Kidney (tissue), 14 donors: ENCODE measurements around the gene MEF2D. TPM values are rescaled to one million over a fixed set of nuclear protein-coding genes. Genes with fewer than 3 reads are reported as not detected.

Source experiments
- DNase-seq, 5 donors: peaks; one replicate each; pipeline ENCODE4 v3.0.0-alpha.2; 2013 to 2020
- FAIRE-seq: peaks from 2 replicates; lab custom pipeline; 2012; peaks lifted over from hg19 to GRCh38; lab: Jason Lieb, UNC
- H3K27ac ChIP-seq, 2 donors: one replicate each; pipeline ENCODE4 v1.7.0; 2013; ENCODE audit warnings: low read depth in 2 of 2, low read length in 2 of 2, inconsistent platforms in 1 of 2
- H3K27me3 ChIP-seq: one replicate; pipeline ENCODE4 v1.7.1; 2013; ENCODE audit warnings: low read length, inconsistent platforms; ENCODE audit not compliant: control insufficient read depth, insufficient read depth
- H3K36me3 ChIP-seq, 3 donors: one replicate each; pipeline versions ENCODE4 v1.7.0 to v1.7.1; 2013; ENCODE audit warnings: low read length in 3 of 3, control low read depth in 1 of 3, inconsistent platforms in 1 of 3; ENCODE audit not compliant: insufficient read depth in 3 of 3, control insufficient read depth in 2 of 3
- H3K4me1 ChIP-seq, 3 donors: one replicate each; pipeline versions ENCODE4 v1.7.0 to v1.7.1; 2013; ENCODE audit warnings: low read length in 3 of 3, inconsistent platforms in 1 of 3, low read depth in 1 of 3; ENCODE audit not compliant: control insufficient read depth in 2 of 3, insufficient read depth in 2 of 3
- H3K4me3 ChIP-seq, 3 donors: one replicate each; pipeline versions ENCODE4 v1.7.0 to v1.8.1; 2013; ENCODE audit warnings: low read length in 3 of 3, control low read depth in 1 of 3, inconsistent platforms in 1 of 3
- H3K9ac ChIP-seq, 3 donors: one replicate each; pipeline versions ENCODE4 v1.7.0 to v1.7.1; 2013; ENCODE audit warnings: low read length in 3 of 3, control low read depth in 1 of 3, inconsistent platforms in 1 of 3
- H3K9me3 ChIP-seq, 3 donors: one replicate each; pipeline versions ENCODE4 v1.7.0 to v1.7.1; 2013; ENCODE audit warnings: low read length in 3 of 3, control low read depth in 1 of 3, inconsistent platforms in 1 of 3; ENCODE audit not compliant: control insufficient read depth in 2 of 3, insufficient read depth in 1 of 3
- intact Hi-C: fragments of 100-400 bp; cut with DNase I; formaldehyde crosslinking; loops from one replicate; pipeline ENCODE4 v1.11.1; 2022
- polyA plus RNA-seq: library from polyadenylated mRNA; stranded (reverse); fragments of 350-450 nt; fragmentation: Illumina TruSeq; extraction: RNeasy Lipid Tissue Mini Kit (QIAGEN cat#74804); gene quantifications from one replicate; pipeline ENCODE4 v1.2.3, GENCODE V29; 2014; ENCODE audit warnings: low read depth, low replicate concordance; ENCODE audit not compliant: insufficient read depth
- total RNA-seq: library from RNA; stranded (reverse); fragmentation: NEBNext Ultra II Directional; extraction: Animal tissue kit (Norgen Biotek cat#: 25700); gene quantifications from one replicate; pipeline ENCODE4 v1.2.1, GENCODE V29; 2021
- TF ChIP-seq, protein P1 (sequence below): IDR thresholded peaks from 3 replicates; pipeline ENCODE4 v1.5.1; 2012; ENCODE audit warnings: mild to moderate bottlenecking, moderate library complexity, borderline replicate concordance; ENCODE audit not compliant: insufficient read depth; ENCODE audit errors: extremely low read depth
- donor health status: control.
- donor health status: control.
- donor health status: control.
- donor health status: control.
- donor health status: control.
- donor health status: DM: yes; HTN: yes; CAD: no.
- donor health status: Normal renal cell carcinoma (clear cell type).

MEF2D gene
- total and polyA plus RNA-seq, 2 donors from 2014 or later: 13.7 to 49.3 TPM

GRCh38 chr1:156444407-156445001 is 56.1 kb downstream of the MEF2D start:
- Histone ChIP-seq H3K9ac (no peak overlapping the region), H3K36me3 (no peaks in the 10 kb centered on the region), H3K4me1 (no peaks in the 10 kb centered on the region), H3K4me3 (no peak overlapping the region), H3K27ac (no peak overlapping the region), H3K27me3 (peaks cover 45% of the 10 kb centered on the region), H3K9me3 (no peaks in the 10 kb centered on the region)
- TF ChIP-seq, protein P1, sequence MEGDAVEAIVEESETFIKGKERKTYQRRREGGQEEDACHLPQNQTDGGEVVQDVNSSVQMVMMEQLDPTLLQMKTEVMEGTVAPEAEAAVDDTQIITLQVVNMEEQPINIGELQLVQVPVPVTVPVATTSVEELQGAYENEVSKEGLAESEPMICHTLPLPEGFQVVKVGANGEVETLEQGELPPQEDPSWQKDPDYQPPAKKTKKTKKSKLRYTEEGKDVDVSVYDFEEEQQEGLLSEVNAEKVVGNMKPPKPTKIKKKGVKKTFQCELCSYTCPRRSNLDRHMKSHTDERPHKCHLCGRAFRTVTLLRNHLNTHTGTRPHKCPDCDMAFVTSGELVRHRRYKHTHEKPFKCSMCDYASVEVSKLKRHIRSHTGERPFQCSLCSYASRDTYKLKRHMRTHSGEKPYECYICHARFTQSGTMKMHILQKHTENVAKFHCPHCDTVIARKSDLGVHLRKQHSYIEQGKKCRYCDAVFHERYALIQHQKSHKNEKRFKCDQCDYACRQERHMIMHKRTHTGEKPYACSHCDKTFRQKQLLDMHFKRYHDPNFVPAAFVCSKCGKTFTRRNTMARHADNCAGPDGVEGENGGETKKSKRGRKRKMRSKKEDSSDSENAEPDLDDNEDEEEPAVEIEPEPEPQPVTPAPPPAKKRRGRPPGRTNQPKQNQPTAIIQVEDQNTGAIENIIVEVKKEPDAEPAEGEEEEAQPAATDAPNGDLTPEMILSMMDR: peak; percentile 29
- DNase-seq (peak in 1 of 5 donors; percentile 45), FAIRE-seq (no peak)
- intact Hi-C loops: loop anchor here (5.0 kb wide), 2 partner anchors 52 to 62 kb away; no protein-coding TSS in a partner anchor

DNA sequence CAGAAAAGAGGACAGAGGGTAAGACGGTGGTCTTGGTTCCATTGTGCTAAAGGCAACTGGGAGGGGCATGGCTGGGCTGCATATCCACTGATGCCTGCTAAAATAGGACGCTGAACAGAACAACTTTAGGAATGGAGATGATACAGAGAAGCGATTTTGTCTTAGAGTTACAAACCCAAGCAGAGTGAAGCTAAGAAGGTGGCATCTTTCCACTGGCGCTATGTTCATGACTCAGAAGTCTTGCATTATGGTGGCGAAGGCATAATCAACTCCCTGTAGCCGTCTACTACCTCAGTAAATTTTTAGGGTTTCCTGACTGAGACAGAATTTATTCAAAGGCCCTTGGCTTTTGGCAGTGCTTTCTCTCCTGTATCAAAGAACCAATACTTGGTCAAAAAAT is 57.3 kb downstream of the MEF2D start:
- intact Hi-C loops: loop anchor here (5.0 kb wide), 1 partner anchor 51 kb away; no protein-coding TSS in a partner anchor
- TF ChIP-seq, protein P1: no peak
- DNase-seq (no peak), FAIRE-seq (no peak)
- H3K27me3 ChIP-seq: peaks cover 57% of the 10 kb centered on the region
- no peaks in the 10 kb centered on the region for H3K9me3 ChIP-seq
- no peak overlapping the region for H3K4me3 ChIP-seq
- no peak overlapping the region for H3K9ac ChIP-seq
- no peaks in the 10 kb centered on the region for H3K4me1 ChIP-seq
- H3K27ac ChIP-seq: no peak overlapping the region
- no peaks in the 10 kb centered on the region for H3K36me3 ChIP-seq

DNA sequence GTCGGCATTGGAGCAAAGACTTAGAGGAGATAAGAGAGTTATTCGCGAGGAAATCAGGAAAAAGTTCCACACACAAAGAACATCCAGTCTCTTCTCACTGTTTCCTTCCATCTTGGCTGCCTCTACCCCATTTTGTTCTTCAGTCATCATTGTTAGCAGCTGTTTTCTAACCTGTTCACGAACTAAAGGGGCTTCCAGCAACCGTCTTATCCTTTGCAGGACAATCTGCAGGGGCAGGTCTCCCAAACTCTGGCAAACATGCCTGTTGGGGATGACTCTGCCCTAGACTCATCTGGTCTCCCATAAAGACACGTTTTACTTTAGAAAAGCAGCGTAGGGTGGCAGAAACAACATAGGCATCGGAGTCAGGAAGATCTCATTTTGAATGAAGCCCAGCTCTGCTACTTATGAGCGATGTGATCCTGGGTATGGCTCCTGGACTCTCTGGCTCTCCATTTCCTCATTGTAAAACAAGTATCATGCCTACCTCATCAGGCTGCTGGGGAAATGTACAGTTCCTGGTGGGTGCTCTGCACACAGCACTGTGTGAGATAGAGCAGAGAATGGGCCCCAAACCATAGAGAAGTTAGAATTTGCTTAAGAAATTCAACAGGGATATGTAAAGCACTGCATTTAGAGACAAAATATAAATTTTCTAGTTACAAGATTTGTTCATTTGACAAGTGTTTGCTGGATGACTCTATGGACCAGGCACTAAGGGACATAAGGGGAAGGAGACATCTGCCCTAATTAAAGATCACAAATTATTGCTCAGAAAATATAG is 59.7 kb downstream of the MEF2D start:
- Histone ChIP-seq H3K4me1 (peaks cover 0 to 6% (median 0%) of the 10 kb centered on the region in 3 donors), H3K27ac (no peak overlapping the region), H3K9ac (no peak overlapping the region), H3K36me3 (no peaks in the 10 kb centered on the region), H3K9me3 (no peaks in the 10 kb centered on the region), H3K27me3 (peaks cover 77% of the 10 kb centered on the region), H3K4me3 (no peak overlapping the region)
- DNase-seq (no peak), FAIRE-seq (no peak)
- intact Hi-C loops: loop anchor here (5.0 kb wide), 1 partner anchor 49 kb away; no protein-coding TSS in a partner anchor
- TF ChIP-seq, protein P1: no peak
